ENCODE measurements around the gene MACROD2.

Gene MACROD2

GRCh38 chr20:15256676-15257568 lies 1261.6 kb downstream of the MACROD2 start:
- FAIRE-seq = no peak

GRCh38 chr20:15257569-15257870 lies 1262.2 kb downstream of the MACROD2 start:
- FAIRE-seq = no peak

GRCh38 chr20:15265581-15266309 lies 1270.4 kb downstream of the MACROD2 start:
- no peak for FAIRE-seq

GRCh38 chr20:15267935-15268334 lies 1272.6 kb downstream of the MACROD2 start:
- no peak for FAIRE-seq

- FAIRE-seq = no peak
Measured at GRCh38 chr20:15278041-15278440, 1282.7 kb downstream of the MACROD2 start.

GRCh38 chr20:15287329-15287728 lies 1292.0 kb downstream of the MACROD2 start:
- FAIRE-seq = no peak

- no peak for FAIRE-seq
Measured at GRCh38 chr20:15288106-15288505, 1292.8 kb downstream of the MACROD2 start.

- no peak for FAIRE-seq
Measured at GRCh38 chr20:15289337-15289736, 1294.0 kb downstream of the MACROD2 start.

GRCh38 chr20:15292405-15292804 lies 1297.1 kb downstream of the MACROD2 start:
- no peak for FAIRE-seq

- no peak for FAIRE-seq
Measured at GRCh38 chr20:15296422-15296821, 1301.1 kb downstream of the MACROD2 start.

- FAIRE-seq = no peak
Measured at GRCh38 chr20:15297059-15297875, 1302.0 kb downstream of the MACROD2 start.

- FAIRE-seq = no peak
Measured at GRCh38 chr20:15302075-15302474, 1306.8 kb downstream of the MACROD2 start.

GRCh38 chr20:15310361-15310760 lies 1315.0 kb downstream of the MACROD2 start:
- FAIRE-seq = no peak

GRCh38 chr20:15316556-15316955 lies 1321.2 kb downstream of the MACROD2 start:
- no peak for FAIRE-seq

- no peak for FAIRE-seq
Measured at GRCh38 chr20:15317546-15318232, 1322.4 kb downstream of the MACROD2 start.

- FAIRE-seq = no peak
Measured at GRCh38 chr20:15318682-15319081, 1323.4 kb downstream of the MACROD2 start.

- no peak for FAIRE-seq
Measured at GRCh38 chr20:15319439-15319838, 1324.1 kb downstream of the MACROD2 start.

GRCh38 chr20:15320941-15321340 lies 1325.6 kb downstream of the MACROD2 start:
- FAIRE-seq = no peak

GRCh38 chr20:15327123-15327522 lies 1331.8 kb downstream of the MACROD2 start:
- FAIRE-seq = no peak

- FAIRE-seq = no peak
Measured at GRCh38 chr20:15328084-15328483, 1332.8 kb downstream of the MACROD2 start.

GRCh38 chr20:15332711-15333160 lies 1337.4 kb downstream of the MACROD2 start:
- no peak for FAIRE-seq

- FAIRE-seq = no peak
Measured at GRCh38 chr20:15333170-15333569, 1337.9 kb downstream of the MACROD2 start.

GRCh38 chr20:15336011-15336410 lies 1340.7 kb downstream of the MACROD2 start:
- FAIRE-seq = no peak

All from TTC549 (cell line).